ENCODE results near the gene KCND3.

DNA sequence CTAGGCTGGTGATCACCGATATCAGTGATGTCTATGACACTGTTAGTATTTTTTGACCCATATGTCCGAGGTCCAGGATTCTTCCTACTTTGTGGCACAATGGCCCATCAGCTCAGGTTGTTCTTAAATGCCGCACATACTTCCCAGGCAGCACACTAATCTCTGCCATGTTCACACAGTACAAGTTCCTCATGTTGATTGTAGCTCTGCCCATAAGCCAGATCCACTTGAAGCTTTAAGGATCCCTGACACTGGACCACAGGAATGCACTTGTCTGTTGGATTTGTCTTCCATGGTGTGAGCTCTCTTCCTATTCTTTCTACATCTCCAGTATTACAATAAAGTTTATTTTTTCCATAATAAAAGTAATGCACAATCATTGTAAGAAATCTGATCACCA lies 164.3 kb downstream of the KCND3 start:
- TF ChIP-seq, protein P1, sequence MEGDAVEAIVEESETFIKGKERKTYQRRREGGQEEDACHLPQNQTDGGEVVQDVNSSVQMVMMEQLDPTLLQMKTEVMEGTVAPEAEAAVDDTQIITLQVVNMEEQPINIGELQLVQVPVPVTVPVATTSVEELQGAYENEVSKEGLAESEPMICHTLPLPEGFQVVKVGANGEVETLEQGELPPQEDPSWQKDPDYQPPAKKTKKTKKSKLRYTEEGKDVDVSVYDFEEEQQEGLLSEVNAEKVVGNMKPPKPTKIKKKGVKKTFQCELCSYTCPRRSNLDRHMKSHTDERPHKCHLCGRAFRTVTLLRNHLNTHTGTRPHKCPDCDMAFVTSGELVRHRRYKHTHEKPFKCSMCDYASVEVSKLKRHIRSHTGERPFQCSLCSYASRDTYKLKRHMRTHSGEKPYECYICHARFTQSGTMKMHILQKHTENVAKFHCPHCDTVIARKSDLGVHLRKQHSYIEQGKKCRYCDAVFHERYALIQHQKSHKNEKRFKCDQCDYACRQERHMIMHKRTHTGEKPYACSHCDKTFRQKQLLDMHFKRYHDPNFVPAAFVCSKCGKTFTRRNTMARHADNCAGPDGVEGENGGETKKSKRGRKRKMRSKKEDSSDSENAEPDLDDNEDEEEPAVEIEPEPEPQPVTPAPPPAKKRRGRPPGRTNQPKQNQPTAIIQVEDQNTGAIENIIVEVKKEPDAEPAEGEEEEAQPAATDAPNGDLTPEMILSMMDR (IDR thresholded peaks at IDR 0.05; ENCODE audit: insufficient read depth, low read length) = no peak
- TF ChIP-seq POLR2AphosphoS5 (IDR thresholded peaks at IDR 0.05; ENCODE audit: low read depth) (no peak), SPI1 (IDR thresholded peaks at IDR 0.05; ENCODE audit: borderline replicate concordance, low read depth) (no peak)
- TF ChIP-seq, protein P2, sequence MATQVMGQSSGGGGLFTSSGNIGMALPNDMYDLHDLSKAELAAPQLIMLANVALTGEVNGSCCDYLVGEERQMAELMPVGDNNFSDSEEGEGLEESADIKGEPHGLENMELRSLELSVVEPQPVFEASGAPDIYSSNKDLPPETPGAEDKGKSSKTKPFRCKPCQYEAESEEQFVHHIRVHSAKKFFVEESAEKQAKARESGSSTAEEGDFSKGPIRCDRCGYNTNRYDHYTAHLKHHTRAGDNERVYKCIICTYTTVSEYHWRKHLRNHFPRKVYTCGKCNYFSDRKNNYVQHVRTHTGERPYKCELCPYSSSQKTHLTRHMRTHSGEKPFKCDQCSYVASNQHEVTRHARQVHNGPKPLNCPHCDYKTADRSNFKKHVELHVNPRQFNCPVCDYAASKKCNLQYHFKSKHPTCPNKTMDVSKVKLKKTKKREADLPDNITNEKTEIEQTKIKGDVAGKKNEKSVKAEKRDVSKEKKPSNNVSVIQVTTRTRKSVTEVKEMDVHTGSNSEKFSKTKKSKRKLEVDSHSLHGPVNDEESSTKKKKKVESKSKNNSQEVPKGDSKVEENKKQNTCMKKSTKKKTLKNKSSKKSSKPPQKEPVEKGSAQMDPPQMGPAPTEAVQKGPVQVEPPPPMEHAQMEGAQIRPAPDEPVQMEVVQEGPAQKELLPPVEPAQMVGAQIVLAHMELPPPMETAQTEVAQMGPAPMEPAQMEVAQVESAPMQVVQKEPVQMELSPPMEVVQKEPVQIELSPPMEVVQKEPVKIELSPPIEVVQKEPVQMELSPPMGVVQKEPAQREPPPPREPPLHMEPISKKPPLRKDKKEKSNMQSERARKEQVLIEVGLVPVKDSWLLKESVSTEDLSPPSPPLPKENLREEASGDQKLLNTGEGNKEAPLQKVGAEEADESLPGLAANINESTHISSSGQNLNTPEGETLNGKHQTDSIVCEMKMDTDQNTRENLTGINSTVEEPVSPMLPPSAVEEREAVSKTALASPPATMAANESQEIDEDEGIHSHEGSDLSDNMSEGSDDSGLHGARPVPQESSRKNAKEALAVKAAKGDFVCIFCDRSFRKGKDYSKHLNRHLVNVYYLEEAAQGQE (IDR thresholded peaks at IDR 0.05; ENCODE audit: insufficient replicate concordance, low read depth) = no peak
